NCI-H82 (cell line): ENCODE results near the gene CIAO3.
"Not testable (repeated sequence)": the region's sequence is repeated elsewhere in the genome, so short reads cannot be mapped to it uniquely, and the experiment has no call there.

ENCODE experiments used
- DNase-seq: peaks from one replicate; lab custom pipeline; 2025; lab: John Stamatoyannopoulos, UW

CIAO3 gene

DNA sequence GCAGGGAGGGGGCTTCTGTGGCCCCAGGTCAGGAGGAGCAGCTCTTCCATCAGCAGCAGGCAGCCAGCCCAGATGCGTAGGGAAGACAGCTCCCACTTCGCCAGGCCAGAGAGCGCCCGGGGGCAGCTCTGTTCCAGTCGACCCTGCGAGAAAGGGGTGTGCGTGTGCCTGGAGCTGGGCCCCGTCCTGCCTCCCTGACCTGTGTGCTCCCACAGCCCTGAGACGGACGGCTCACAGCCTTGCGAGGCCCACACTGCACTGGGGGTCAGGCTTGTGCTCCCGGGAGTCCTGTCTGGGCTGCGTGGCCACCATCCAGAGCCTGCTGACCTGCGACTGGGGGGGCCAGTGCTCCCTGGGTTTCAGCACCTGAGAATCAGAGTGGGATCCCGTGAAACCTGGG lies 19.3 kb upstream of the CIAO3 start:
- no peak for DNase-seq

DNA sequence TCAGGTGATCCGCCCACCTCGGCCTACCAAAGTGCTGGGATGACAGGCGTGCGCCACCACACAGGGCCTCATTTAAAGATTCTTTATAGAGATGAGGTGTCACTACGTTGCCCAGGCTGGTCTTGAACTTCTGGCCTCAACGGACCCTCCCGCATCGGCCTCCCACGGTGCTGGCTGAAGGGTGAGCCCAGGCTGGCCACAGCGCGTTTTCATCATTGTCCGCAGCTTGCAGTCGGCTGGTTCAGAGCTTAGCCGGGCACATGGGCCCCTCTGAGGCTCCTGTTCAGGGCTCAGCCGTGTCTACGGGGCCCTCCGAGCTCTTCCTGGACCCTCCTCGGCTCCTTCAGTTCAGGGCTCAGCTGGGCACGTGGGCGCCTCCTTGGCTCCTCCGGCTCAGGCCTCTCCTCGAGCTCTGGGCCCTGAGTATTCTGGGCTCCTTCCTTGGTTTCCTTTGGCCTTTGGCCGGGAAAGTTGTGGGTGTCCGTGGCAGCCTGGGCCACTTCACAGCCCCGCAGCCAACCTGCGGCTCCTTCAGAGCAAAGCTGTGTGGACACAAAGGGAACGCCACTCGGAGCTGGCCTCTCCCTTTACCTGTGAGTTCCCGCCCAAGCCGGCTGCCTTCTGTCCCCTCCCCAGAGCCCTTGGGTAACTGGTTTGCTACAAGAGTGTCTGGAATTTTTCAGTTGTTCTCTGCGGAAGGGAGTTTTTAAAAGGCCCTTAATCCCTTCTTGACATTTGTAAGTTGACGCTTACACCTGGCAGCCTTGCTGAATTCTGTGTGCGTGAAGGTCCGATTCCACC lies 18.5 kb upstream of the CIAO3 start:
- no peak for DNase-seq

GRCh38 chr16:756428-756827 lies 15.6 kb upstream of the CIAO3 start:
- no peak for DNase-seq

GRCh38 chr16:754656-755055 lies 13.9 kb upstream of the CIAO3 start:
- no peak for DNase-seq

- not testable (repeated sequence) for DNase-seq
Observed at GRCh38 chr16:754121-754607, 13.4 kb upstream of the CIAO3 start.

- no peak for DNase-seq
Observed at GRCh38 chr16:752007-752312, 11.2 kb upstream of the CIAO3 start.

- DNase-seq, result peak; percentile 77
Observed at GRCh38 chr16:751152-752006, 10.6 kb upstream of the CIAO3 start.

DNA sequence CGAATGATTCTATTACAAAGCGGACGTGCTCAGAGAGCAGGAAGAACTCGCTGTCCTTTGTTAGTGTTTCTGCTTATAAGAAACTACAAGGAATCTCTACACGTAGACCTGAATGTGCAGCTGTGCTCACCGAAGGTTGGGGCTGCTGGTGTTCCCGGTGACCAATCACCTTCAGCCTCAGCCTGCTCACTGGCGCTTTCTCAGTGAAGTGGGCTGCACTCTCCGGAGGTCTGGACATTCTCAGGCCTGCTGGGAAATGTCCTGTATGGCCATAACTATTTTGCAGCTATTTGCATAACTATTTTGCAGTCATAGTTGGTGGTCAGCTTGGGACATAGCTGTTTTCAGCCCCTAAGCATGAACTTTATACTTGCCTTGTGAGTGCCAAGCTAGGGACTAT lies 9.7 kb upstream of the CIAO3 start:
- DNase-seq, result no peak

DNA sequence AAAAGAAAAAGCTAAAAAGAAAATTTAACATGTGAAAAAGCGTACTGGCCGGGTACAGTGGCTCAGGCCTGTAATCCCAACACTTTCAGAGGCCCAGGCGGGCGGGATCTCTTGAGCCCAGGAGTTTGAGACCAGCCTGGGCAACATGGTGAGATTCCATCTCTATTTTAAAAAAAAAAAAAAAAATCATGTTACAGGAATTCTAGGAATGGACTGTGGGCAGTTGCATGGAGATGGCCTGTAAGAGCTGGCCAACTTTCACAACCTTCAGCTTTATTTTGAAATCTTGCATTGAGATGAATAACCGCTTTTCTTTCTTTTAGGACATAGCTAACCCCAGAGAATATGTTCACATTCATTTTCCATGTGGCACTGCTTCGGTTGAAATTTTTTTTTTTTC lies 8.2 kb upstream of the CIAO3 start:
- DNase-seq, result no peak

- no peak for DNase-seq
Observed at GRCh38 chr16:747978-748746, 7.4 kb upstream of the CIAO3 start.

DNA sequence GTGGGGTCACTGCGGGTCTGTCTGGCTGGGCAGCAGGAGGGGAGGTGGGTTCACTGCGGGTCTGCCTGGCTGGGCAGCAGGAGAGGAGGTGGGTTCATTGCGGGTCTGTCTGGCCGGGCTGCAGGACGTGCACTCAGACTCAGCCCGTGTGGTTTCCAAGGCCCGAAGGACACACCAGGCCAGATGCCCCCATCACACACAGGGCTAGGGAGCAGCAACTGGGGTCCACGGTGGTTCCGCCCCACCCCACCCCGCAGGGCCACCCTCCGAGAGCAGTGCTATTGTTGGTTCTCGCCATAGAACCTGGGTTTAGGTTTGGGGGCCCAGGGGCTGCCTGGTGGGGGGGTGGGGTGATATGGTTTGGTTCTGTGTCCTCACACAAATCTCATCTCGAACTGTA lies 5.8 kb upstream of the CIAO3 start:
- no peak for DNase-seq

GRCh38 chr16:745739-746138 lies 4.9 kb upstream of the CIAO3 start:
- DNase-seq, result peak; percentile 67

DNA sequence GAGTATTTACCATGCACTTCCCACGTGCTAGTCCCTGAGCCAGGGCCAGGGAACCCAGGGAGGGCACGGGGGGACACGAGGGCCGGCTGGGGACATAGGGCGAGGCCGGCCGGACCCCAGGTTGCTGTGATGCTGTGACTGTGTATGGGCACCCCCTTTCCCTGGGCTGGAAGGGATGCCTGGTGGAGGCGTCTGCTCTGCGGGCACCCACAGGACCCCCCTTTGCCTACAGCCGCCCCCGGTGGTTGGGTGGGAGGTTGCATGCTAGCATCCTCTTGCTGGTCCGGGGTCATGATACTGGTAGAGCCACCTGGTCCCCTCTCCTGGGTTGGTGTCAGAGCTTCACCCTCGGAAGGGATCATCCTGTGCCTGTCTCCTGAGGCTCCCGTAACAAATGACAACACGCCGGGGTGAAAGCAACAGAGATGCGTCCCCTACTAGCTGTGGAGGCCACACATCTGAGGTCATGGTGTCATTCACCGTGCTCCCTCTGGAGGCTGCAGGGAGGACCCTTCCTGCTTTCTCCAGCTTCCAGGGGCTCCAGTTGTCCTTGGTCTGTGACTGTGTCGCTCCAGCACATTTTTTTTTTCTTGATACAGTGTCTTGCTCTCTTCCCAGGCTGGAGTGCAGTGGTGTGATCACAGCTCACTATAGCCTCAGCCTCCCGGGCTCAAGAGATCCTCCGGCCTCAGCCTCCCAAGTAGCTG lies 3.1 kb upstream of the CIAO3 start:
- peak; percentile 35 for DNase-seq

DNA sequence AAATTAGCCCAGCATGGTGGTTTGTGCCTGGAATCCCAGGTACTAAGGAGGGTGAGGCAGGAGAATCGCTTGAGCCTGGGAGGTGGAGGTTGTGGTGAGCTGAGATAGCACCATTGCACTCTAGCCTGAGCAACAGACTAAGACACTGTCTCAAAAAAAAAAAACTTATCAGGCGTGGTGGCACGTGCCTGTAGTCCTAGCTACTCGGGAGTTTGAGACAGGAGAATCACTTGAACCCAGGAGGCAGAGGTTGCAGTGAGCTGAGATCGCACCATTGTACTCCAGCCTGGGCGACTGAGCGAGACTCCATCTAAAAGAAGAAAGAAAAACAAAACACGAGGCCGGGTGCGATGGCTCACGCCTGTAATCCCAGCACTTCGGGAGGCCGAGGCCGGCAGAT lies 2.1 kb upstream of the CIAO3 start:
- DNase-seq, result not testable (repeated sequence)

DNA sequence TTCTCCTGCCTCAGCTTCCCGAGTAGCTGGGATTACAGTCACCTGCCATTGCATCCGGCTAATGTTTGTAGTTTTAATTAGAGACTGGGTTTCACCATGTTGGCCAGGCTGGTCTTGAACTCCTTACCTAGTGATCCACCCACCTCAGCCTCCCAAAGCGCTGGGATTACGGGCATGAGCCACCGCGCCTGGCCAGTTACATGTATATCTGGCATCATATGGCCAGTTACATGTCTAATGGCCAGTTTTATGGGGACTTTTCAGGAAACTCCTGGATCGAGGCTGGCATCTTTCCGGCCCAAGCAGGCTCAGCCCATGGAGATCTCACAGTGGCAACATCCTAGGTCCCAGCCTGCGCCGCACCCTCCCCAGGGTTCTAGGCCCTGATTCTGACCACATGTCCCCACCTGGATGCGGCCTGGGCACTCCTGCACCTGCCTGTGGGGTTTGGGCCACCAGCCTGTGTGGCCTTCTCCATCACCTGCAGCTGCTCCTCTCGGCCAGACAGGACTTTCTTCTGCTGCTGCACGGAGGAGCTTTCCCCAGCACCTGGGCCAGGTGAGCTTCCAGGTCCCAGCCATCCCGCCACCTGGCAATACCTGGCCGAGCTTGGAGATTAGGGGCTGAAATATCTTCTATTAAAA lies 1.3 kb upstream of the CIAO3 start:
- DNase-seq, result no peak

DNA sequence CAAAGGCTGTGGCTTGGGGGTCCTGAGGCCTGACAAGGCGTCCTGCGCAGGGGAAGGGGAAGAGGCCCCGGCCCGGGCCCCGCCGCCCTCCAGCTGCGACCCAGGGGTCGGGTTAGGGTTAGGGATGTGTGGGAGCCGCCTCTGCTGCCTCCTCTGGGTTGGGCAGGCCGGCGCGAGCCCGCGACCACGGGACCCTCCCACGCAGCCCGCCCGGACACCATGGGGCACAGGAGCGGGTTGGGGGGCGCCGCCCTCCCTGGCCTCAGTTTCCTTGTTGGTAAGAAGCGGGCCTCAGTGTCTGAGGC lies 386 bp downstream of the CIAO3 start:
- no peak for DNase-seq

GRCh38 chr16:739560-740458 lies 988 bp downstream of the CIAO3 start:
- no peak for DNase-seq

DNA sequence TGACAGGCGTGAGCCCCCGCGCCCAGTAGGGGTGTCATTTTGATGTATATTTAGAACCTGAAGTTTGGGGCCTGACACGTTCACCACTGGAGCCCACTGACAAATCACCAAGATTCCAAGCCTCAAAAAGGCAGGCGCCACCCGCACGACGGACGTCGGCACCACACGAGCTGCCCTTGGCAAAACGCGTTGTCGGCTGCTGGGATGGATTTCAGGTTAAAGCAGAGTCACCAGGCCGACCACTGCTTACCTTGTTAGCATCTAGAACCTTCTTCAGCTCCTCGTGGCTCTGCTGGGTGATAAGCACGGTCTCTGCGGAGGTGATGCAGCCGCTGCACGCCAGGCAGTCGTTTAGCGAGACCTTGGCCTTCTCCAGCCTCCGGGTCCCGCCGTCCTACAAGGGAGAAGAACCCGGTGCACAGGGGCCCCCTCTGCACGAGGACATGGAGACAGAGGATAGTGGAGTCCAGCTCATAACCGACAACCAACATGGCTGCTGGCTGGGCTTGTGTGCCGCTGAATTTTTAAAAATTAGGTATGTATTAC lies 3.8 kb downstream of the CIAO3 start:
- no peak for DNase-seq

GRCh38 chr16:735982-736453 lies 4.8 kb downstream of the CIAO3 start:
- no peak for DNase-seq
